ENCODE data around the gene RABEPK. TPM values are rescaled to one million over a fixed set of nuclear protein-coding genes. Genes with fewer than 3 reads are reported as not detected.
A peak's percentile ranks its signal among the peaks of the same experiment; 100 is the strongest.

The RABEPK gene
- total RNA-seq, 4 donors from 2014 or later, result 10.9 to 16.5 (median 13.4) TPM

GRCh38 chr9:125238915-125239446 is 38.6 kb downstream of the RABEPK start:
- Histone ChIP-seq H3K27ac (no peak overlapping the region), H3K27me3 (no peaks in the 10 kb centered on the region), H3K36me3 (peaks cover 0 to 56% of the 10 kb centered on the region in 2 donors), H3K4me3 (peak overlapping the region in 1 of 2 donors; percentile 91), H3K9me3 (no peaks in the 10 kb centered on the region), H3K4me1 (peaks cover 2 to 66% (median 33%) of the 10 kb centered on the region in 3 donors)
- 82 to 89% methylated on average over 8 to 14 of the region's 14 CpGs for WGBS, 2 donors (ENCODE audit: low coverage in 1 of 2)
- no peak for ATAC-seq
- TF ChIP-seq CTCF (IDR thresholded peaks at IDR 0.05) (no peak), POLR2AphosphoS5 (IDR thresholded peaks at IDR 0.05) (no peak), POLR2A (IDR thresholded peaks at IDR 0.05) (no peak), EP300 (IDR thresholded peaks at IDR 0.05) (no peak)

- peaks cover 0 to 49% of the 10 kb centered on the region in 2 donors for H3K36me3 ChIP-seq
- H3K9me3 ChIP-seq, result no peaks in the 10 kb centered on the region
- WGBS, 2 donors (ENCODE audit: low coverage in 1 of 2), result 7 to 19% methylated on average over 7 to 8 of the region's 8 CpGs
- H3K4me3 ChIP-seq, result peak overlapping the region; percentile 63 to 91
- TF ChIP-seq POLR2A (IDR thresholded peaks at IDR 0.05) (no peak), POLR2AphosphoS5 (IDR thresholded peaks at IDR 0.05) (no peak), CTCF (IDR thresholded peaks at IDR 0.05) (no peak), EP300 (IDR thresholded peaks at IDR 0.05) (no peak)
- H3K4me1 ChIP-seq, result peaks cover 2 to 63% (median 33%) of the 10 kb centered on the region in 3 donors
- H3K27me3 ChIP-seq, result no peaks in the 10 kb centered on the region
- H3K27ac ChIP-seq, result peak overlapping the region; percentile 71 to 98 (median 92)
- no peak for ATAC-seq
These were observed 39.6 kb downstream of the RABEPK start for GRCh38 chr9:125239631-125240597.

GRCh38 chr9:125240649-125240999 is 40.3 kb downstream of the RABEPK start:
- peak overlapping the region; percentile 71 to 98 (median 92) for H3K27ac ChIP-seq
- TF ChIP-seq EP300 (IDR thresholded peaks at IDR 0.05) (no peak), POLR2AphosphoS5 (IDR thresholded peaks at IDR 0.05) (peak; percentile 28), POLR2A (IDR thresholded peaks at IDR 0.05) (no peak), CTCF (IDR thresholded peaks at IDR 0.05) (no peak)
- no peaks in the 10 kb centered on the region for H3K9me3 ChIP-seq
- H3K36me3 ChIP-seq, result peaks cover 0 to 42% of the 10 kb centered on the region in 2 donors
- WGBS, 2 donors (ENCODE audit: low coverage in 1 of 2), result 0% methylated on average over 11 of the region's 33 CpGs; no CpG with 5 or more reads in 1 of the 2 donors
- peaks cover 2 to 55% (median 27%) of the 10 kb centered on the region in 3 donors for H3K4me1 ChIP-seq
- ATAC-seq, result peak; percentile 0
- H3K4me3 ChIP-seq, result peak overlapping the region; percentile 63 to 91
- no peaks in the 10 kb centered on the region for H3K27me3 ChIP-seq

- Histone ChIP-seq H3K27me3 (no peaks in the 10 kb centered on the region), H3K27ac (peak within 1 kb of the TSS; percentile 91 to 98 (median 95)), H3K4me3 (peak within 1 kb of the TSS; percentile 86 to 91), H3K36me3 (peaks cover 0 to 36% of the 10 kb centered on the region in 2 donors), H3K4me1 (peaks cover 2 to 49% (median 24%) of the 10 kb centered on the region in 3 donors), H3K9me3 (no peaks in the 10 kb centered on the region)
- TF ChIP-seq CTCF (IDR thresholded peaks at IDR 0.05) (peak in 2 of 4 experiments; percentile 40 to 56), EP300 (IDR thresholded peaks at IDR 0.05) (no peak), POLR2A (IDR thresholded peaks at IDR 0.05) (peak; percentile 96 to 97), POLR2AphosphoS5 (IDR thresholded peaks at IDR 0.05) (peak; percentile 100)
- ATAC-seq, result peak; percentile 99
- WGBS, 2 donors (ENCODE audit: low coverage in 1 of 2), result 0% methylated on average over 11 to 27 of the region's 59 CpGs
These were observed 40.9 kb downstream of the RABEPK start, which contains the start of gene HSPA5 for GRCh38 chr9:125241000-125241862. Gene HSPA5, minus strand, starts transcription at chr9:125241343. Its CDS starts 217 bp downstream, at chr9:125241126.

Data from gastroesophageal sphincter (tissue), 4 donors.